AG08396 (cell line): ENCODE measurements around the gene COL6A3.

Experiments
- DNase-seq: peaks from one replicate; pipeline ENCODE4 v3.0.0; 2012; ENCODE audit warnings: low spot score, mixed read lengths

COL6A3 gene

GRCh38 chr2:237444071-237444470, 30.1 kb upstream of the COL6A3 start:
- no peak for DNase-seq

- DNase-seq, result peak; percentile 73
Observed at GRCh38 chr2:237441605-237442274, 27.8 kb upstream of the COL6A3 start.

- DNase-seq, result no peak
Observed at GRCh38 chr2:237440819-237441281, 26.9 kb upstream of the COL6A3 start.

- no peak for DNase-seq
Observed at GRCh38 chr2:237438080-237438940, 24.3 kb upstream of the COL6A3 start.

GRCh38 chr2:237437566-237437965, 23.6 kb upstream of the COL6A3 start:
- no peak for DNase-seq

- peak; percentile 71 for DNase-seq
Observed at GRCh38 chr2:237435844-237436587, 22.1 kb upstream of the COL6A3 start.

GRCh38 chr2:237434866-237435311, 20.9 kb upstream of the COL6A3 start:
- DNase-seq, result no peak

GRCh38 chr2:237433920-237434676, 20.1 kb upstream of the COL6A3 start:
- DNase-seq, result no peak

GRCh38 chr2:237432484-237433092, 18.6 kb upstream of the COL6A3 start:
- DNase-seq, result peak; percentile 68

- no peak for DNase-seq
Observed at GRCh38 chr2:237431837-237432236, 17.9 kb upstream of the COL6A3 start.

- DNase-seq, result no peak
Observed at GRCh38 chr2:237431372-237431771, 17.4 kb upstream of the COL6A3 start.

- no peak for DNase-seq
Observed at GRCh38 chr2:237430861-237431260, 16.9 kb upstream of the COL6A3 start.

GRCh38 chr2:237429753-237430152, 15.8 kb upstream of the COL6A3 start:
- no peak for DNase-seq

GRCh38 chr2:237427769-237428506, 14.0 kb upstream of the COL6A3 start:
- DNase-seq, result no peak

GRCh38 chr2:237426517-237426916, 12.6 kb upstream of the COL6A3 start:
- DNase-seq, result no peak

GRCh38 chr2:237425320-237425719, 11.4 kb upstream of the COL6A3 start:
- no peak for DNase-seq

GRCh38 chr2:237424544-237424943, 10.6 kb upstream of the COL6A3 start:
- no peak for DNase-seq

GRCh38 chr2:237423891-237424290, 9.9 kb upstream of the COL6A3 start:
- DNase-seq, result no peak

GRCh38 chr2:237422309-237422708, 8.3 kb upstream of the COL6A3 start:
- no peak for DNase-seq

- peak; percentile 75 for DNase-seq
Observed at GRCh38 chr2:237421542-237422116, 7.7 kb upstream of the COL6A3 start.
